ENCODE data around the gene EIF4A3. TPM values are rescaled to one million over a fixed set of nuclear protein-coding genes. Genes with fewer than 3 reads are reported as not detected.

The EIF4A3 gene
- total RNA-seq, 2 experiments from 2014 or later: 259 to 313 TPM

- Histone ChIP-seq H3K9me3 (ENCODE audit: low read length) (no peaks in the 10 kb centered on the region), H3K4me3 (ENCODE audit: low read depth, low read length, poor library complexity, severe bottlenecking) (no peak overlapping the region), H3K9me2 (ENCODE audit: insufficient read depth, low read length) (no peaks in the 10 kb centered on the region), H3K4me2 (ENCODE audit: low read length) (no peak overlapping the region), H3K4me1 (ENCODE audit: insufficient read depth, low read length, poor library complexity, severe bottlenecking) (peaks cover 8% of the 10 kb centered on the region), H2AFZ (ENCODE audit: low read length) (no peak overlapping the region), H3K36me3 (ENCODE audit: insufficient read depth, low read length) (no peaks in the 10 kb centered on the region), H3K27ac (ENCODE audit: low read depth, low read length, poor library complexity, severe bottlenecking) (no peak overlapping the region), H3K79me2 (ENCODE audit: insufficient read depth, low read depth, low read length) (no peaks in the 10 kb centered on the region), H4K20me1 (ENCODE audit: insufficient read depth, low read length) (no peaks in the 10 kb centered on the region)
- DNase-seq (ENCODE audit: low spot score): no peak
- no TSS peak for BruUV-seq (replicated peaks)
- intact Hi-C loops (cut with micrococcal nuclease; ENCODE audit: unreplicated experiment): no loop called here
- no peak for TF ChIP-seq EZH2phosphoT487 (IDR thresholded peaks at IDR 0.05; ENCODE audit: borderline replicate concordance, low read depth, low read length)
- no peak for TF ChIP-seq CTCF (conservative IDR thresholded peaks at IDR 0.05; ENCODE audit: low read length)
- ChIA-PET CTCF (ENCODE audit: unreplicated experiment) (no interaction called here), POLR2A (no interaction called here)
Measured at GRCh38 chr17:80110927-80111701, 35.8 kb downstream of the EIF4A3 start.

- ChIA-PET POLR2A (no interaction called here), CTCF (ENCODE audit: unreplicated experiment) (no interaction called here)
- no peak overlapping the region for H3K27ac ChIP-seq (ENCODE audit: low read depth, low read length, poor library complexity, severe bottlenecking)
- intact Hi-C loops (cut with micrococcal nuclease; ENCODE audit: unreplicated experiment): no loop called here
- no peaks in the 10 kb centered on the region for H3K79me2 ChIP-seq (ENCODE audit: insufficient read depth, low read depth, low read length)
- no peak for TF ChIP-seq EZH2phosphoT487 (IDR thresholded peaks at IDR 0.05; ENCODE audit: borderline replicate concordance, low read depth, low read length)
- TF ChIP-seq CTCF (conservative IDR thresholded peaks at IDR 0.05; ENCODE audit: low read length): no peak
- no peaks in the 10 kb centered on the region for H4K20me1 ChIP-seq (ENCODE audit: insufficient read depth, low read length)
- H3K9me2 ChIP-seq (ENCODE audit: insufficient read depth, low read length): no peaks in the 10 kb centered on the region
- H3K4me2 ChIP-seq (ENCODE audit: low read length): no peak overlapping the region
- no peaks in the 10 kb centered on the region for H3K36me3 ChIP-seq (ENCODE audit: insufficient read depth, low read length)
- H3K4me3 ChIP-seq (ENCODE audit: low read depth, low read length, poor library complexity, severe bottlenecking): no peak overlapping the region
- no peak for DNase-seq (ENCODE audit: low spot score)
- peaks cover 8% of the 10 kb centered on the region for H3K4me1 ChIP-seq (ENCODE audit: insufficient read depth, low read length, poor library complexity, severe bottlenecking)
- no peaks in the 10 kb centered on the region for H3K9me3 ChIP-seq (ENCODE audit: low read length)
- BruUV-seq (replicated peaks): no TSS peak
- H2AFZ ChIP-seq (ENCODE audit: low read length): no peak overlapping the region
Measured at GRCh38 chr17:80110447-80110812, 36.5 kb downstream of the EIF4A3 start.

GRCh38 chr17:80109713-80110446 lies 37.0 kb downstream of the EIF4A3 start:
- Histone ChIP-seq H3K27ac (ENCODE audit: low read depth, low read length, poor library complexity, severe bottlenecking) (no peak overlapping the region), H3K9me2 (ENCODE audit: insufficient read depth, low read length) (no peaks in the 10 kb centered on the region), H3K36me3 (ENCODE audit: insufficient read depth, low read length) (no peaks in the 10 kb centered on the region), H3K9me3 (ENCODE audit: low read length) (no peaks in the 10 kb centered on the region), H3K79me2 (ENCODE audit: insufficient read depth, low read depth, low read length) (no peaks in the 10 kb centered on the region), H3K4me1 (ENCODE audit: insufficient read depth, low read length, poor library complexity, severe bottlenecking) (peaks cover 8% of the 10 kb centered on the region), H3K4me3 (ENCODE audit: low read depth, low read length, poor library complexity, severe bottlenecking) (no peak overlapping the region), H4K20me1 (ENCODE audit: insufficient read depth, low read length) (no peaks in the 10 kb centered on the region), H2AFZ (ENCODE audit: low read length) (no peak overlapping the region), H3K4me2 (ENCODE audit: low read length) (no peak overlapping the region)
- TF ChIP-seq CTCF (conservative IDR thresholded peaks at IDR 0.05; ENCODE audit: low read length) (no peak), EZH2phosphoT487 (IDR thresholded peaks at IDR 0.05; ENCODE audit: borderline replicate concordance, low read depth, low read length) (no peak)
- POLR2A ChIA-PET: no interaction called here
- intact Hi-C loops (cut with micrococcal nuclease; ENCODE audit: unreplicated experiment): no loop called here
- CTCF ChIA-PET (ENCODE audit: unreplicated experiment): no interaction called here
- no TSS peak for BruUV-seq (replicated peaks)
- DNase-seq (ENCODE audit: low spot score): no peak
